ENCODE data around the gene TSPAN18. TPM values are rescaled to one million over a fixed set of nuclear protein-coding genes. Genes with fewer than 3 reads are reported as not detected.

The TSPAN18 gene
- total RNA-seq, 1 experiment from 2014 or later, result 18.3 TPM

DNA sequence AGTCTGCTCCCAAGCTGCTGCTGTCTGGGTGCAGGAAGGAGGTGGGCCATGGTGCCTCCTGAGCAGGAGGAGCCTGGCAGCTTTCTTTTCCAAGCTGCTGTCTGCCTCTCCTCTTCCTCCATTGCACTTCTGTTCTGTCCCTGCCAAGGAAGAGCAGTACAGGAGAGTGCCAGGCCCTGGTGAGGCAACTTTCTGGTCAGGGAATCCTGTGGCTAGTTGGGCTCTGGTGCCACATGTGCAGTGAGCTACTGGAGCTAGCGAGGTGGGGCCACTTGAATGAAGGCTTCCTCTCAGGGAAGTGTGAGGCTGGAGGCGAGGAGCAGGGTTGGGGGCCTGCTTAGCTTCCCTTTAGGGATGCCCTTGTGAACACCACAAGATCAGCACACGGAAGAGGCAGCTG is 90.0 kb downstream of the TSPAN18 start:
- ChIA-PET CTCF (no interaction called here), RAD21 (ENCODE audit: low non-redundant PET in 1 of 2, low total read pairs in 2 of 2, uncharacterized antibody in 2 of 2, unreplicated experiment in 2 of 2) (no interaction called here), POLR2A (no interaction called here)
- H3K36me3 ChIP-seq (ENCODE audit: control insufficient read depth in 1 of 2, insufficient read depth in 2 of 2, low read length in 2 of 2), result no peaks in the 10 kb centered on the region
- H4K20me1 ChIP-seq (ENCODE audit: insufficient read depth), result no peaks in the 10 kb centered on the region
- DNase-seq (ENCODE audit: low read depth, low spot score) (no peak), ATAC-seq (no peak)
- H3K4me1 ChIP-seq (ENCODE audit: control insufficient read depth in 1 of 2, insufficient read depth in 2 of 2, low read length in 2 of 2), result no peaks in the 10 kb centered on the region
- TF ChIP-seq TCF7L2 (IDR thresholded peaks at IDR 0.05; ENCODE audit: borderline replicate concordance, extremely low read depth, insufficient read depth, insufficient read length), result no peak
- no peak for TF ChIP-seq ZFX (IDR thresholded peaks at IDR 0.05)
- TF ChIP-seq SRF (IDR thresholded peaks at IDR 0.05; ENCODE audit: low read depth), result no peak
- TF ChIP-seq, protein P1, sequence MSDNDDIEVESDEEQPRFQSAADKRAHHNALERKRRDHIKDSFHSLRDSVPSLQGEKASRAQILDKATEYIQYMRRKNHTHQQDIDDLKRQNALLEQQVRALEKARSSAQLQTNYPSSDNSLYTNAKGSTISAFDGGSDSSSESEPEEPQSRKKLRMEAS (IDR thresholded peaks at IDR 0.05), result no peak
- no peak for TF ChIP-seq JUND (IDR thresholded peaks at IDR 0.05)
- TF ChIP-seq, protein P2, sequence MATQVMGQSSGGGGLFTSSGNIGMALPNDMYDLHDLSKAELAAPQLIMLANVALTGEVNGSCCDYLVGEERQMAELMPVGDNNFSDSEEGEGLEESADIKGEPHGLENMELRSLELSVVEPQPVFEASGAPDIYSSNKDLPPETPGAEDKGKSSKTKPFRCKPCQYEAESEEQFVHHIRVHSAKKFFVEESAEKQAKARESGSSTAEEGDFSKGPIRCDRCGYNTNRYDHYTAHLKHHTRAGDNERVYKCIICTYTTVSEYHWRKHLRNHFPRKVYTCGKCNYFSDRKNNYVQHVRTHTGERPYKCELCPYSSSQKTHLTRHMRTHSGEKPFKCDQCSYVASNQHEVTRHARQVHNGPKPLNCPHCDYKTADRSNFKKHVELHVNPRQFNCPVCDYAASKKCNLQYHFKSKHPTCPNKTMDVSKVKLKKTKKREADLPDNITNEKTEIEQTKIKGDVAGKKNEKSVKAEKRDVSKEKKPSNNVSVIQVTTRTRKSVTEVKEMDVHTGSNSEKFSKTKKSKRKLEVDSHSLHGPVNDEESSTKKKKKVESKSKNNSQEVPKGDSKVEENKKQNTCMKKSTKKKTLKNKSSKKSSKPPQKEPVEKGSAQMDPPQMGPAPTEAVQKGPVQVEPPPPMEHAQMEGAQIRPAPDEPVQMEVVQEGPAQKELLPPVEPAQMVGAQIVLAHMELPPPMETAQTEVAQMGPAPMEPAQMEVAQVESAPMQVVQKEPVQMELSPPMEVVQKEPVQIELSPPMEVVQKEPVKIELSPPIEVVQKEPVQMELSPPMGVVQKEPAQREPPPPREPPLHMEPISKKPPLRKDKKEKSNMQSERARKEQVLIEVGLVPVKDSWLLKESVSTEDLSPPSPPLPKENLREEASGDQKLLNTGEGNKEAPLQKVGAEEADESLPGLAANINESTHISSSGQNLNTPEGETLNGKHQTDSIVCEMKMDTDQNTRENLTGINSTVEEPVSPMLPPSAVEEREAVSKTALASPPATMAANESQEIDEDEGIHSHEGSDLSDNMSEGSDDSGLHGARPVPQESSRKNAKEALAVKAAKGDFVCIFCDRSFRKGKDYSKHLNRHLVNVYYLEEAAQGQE (IDR thresholded peaks at IDR 0.05; ENCODE audit: low read depth), result no peak
- TF ChIP-seq SP1 (IDR thresholded peaks at IDR 0.05; ENCODE audit: low read depth), result no peak
- TF ChIP-seq POLR2A (IDR thresholded peaks at IDR 0.05; ENCODE audit: borderline replicate concordance, extremely low read depth, insufficient read depth, insufficient read length), result no peak
- no peak for TF ChIP-seq EZH2 (IDR thresholded peaks at IDR 0.05)
- no peak for TF ChIP-seq YY1 (IDR thresholded peaks at IDR 0.05; ENCODE audit: extremely low read depth, insufficient replicate concordance, low read depth, low read length)
- no peak for TF ChIP-seq FOSL1 (IDR thresholded peaks at IDR 0.05; ENCODE audit: low read depth)
- no peak for TF ChIP-seq EZH2phosphoT487 (IDR thresholded peaks at IDR 0.05; ENCODE audit: borderline replicate concordance)
- TF ChIP-seq CBX3 (IDR thresholded peaks at IDR 0.05; ENCODE audit: low read depth), result no peak
- TF ChIP-seq ZNF274 (IDR thresholded peaks at IDR 0.05; ENCODE audit: low read depth, low read length), result no peak
- TF ChIP-seq, protein P3, sequence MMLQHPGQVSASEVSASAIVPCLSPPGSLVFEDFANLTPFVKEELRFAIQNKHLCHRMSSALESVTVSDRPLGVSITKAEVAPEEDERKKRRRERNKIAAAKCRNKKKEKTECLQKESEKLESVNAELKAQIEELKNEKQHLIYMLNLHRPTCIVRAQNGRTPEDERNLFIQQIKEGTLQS (IDR thresholded peaks at IDR 0.05), result no peak
- no peak for TF ChIP-seq SIN3A (IDR thresholded peaks at IDR 0.05; ENCODE audit: low read depth)
- no peak for TF ChIP-seq ELF1 (IDR thresholded peaks at IDR 0.05; ENCODE audit: borderline replicate concordance, low read depth)
- TF ChIP-seq, protein P4, sequence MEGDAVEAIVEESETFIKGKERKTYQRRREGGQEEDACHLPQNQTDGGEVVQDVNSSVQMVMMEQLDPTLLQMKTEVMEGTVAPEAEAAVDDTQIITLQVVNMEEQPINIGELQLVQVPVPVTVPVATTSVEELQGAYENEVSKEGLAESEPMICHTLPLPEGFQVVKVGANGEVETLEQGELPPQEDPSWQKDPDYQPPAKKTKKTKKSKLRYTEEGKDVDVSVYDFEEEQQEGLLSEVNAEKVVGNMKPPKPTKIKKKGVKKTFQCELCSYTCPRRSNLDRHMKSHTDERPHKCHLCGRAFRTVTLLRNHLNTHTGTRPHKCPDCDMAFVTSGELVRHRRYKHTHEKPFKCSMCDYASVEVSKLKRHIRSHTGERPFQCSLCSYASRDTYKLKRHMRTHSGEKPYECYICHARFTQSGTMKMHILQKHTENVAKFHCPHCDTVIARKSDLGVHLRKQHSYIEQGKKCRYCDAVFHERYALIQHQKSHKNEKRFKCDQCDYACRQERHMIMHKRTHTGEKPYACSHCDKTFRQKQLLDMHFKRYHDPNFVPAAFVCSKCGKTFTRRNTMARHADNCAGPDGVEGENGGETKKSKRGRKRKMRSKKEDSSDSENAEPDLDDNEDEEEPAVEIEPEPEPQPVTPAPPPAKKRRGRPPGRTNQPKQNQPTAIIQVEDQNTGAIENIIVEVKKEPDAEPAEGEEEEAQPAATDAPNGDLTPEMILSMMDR (IDR thresholded peaks at IDR 0.05 in 2 of 3, conservative IDR thresholded peaks at IDR 0.05 in 1 of 3; ENCODE audit: borderline replicate concordance in 1 of 3, insufficient read depth in 1 of 3, low read depth in 2 of 3, low read length in 2 of 3), result no peak
- TF ChIP-seq EGR1 (IDR thresholded peaks at IDR 0.05; ENCODE audit: low read depth), result no peak
- H3K27me3 ChIP-seq (ENCODE audit: insufficient read depth, low read length), result no peaks in the 10 kb centered on the region
- H3K9ac ChIP-seq (ENCODE audit: low read length), result no peak overlapping the region
- intact Hi-C loops (cut with micrococcal nuclease), result no loop called here
- no peak overlapping the region for H2AFZ ChIP-seq (ENCODE audit: low read depth, low read length, poor library complexity, severe bottlenecking)
- H3K79me2 ChIP-seq (ENCODE audit: insufficient read depth, low read length), result no peaks in the 10 kb centered on the region
- no peaks in the 10 kb centered on the region for H3K9me2 ChIP-seq (ENCODE audit: insufficient read depth)
- BruUV-seq (replicated peaks), result no TSS peak
- H3K4me2 ChIP-seq (ENCODE audit: low read length), result no peak overlapping the region
- no peak overlapping the region for H3K4me3 ChIP-seq (replicated peaks in 1 of 2; ENCODE audit: low read depth in 1 of 2, low read length in 2 of 2)
- no peaks in the 10 kb centered on the region for H3K9me3 ChIP-seq (ENCODE audit: control insufficient read depth in 1 of 2, insufficient read depth in 1 of 2, low read depth in 1 of 2, low read length in 2 of 2)
- H3K27ac ChIP-seq (ENCODE audit: low read depth, low read length), result no peak overlapping the region

Measured in HCT116 (cell line).